Right forelimb (tissue), 1 donor: ENCODE results near the gene FABP3.
"Not testable (repeated sequence)": the region's sequence is repeated elsewhere in the genome, so short reads cannot be mapped to it uniquely, and the experiment has no call there.

Experiments
- DNase-seq: peaks from one replicate; pipeline ENCODE4 v3.0.0-alpha.2; 2018

The FABP3 gene

GRCh38 chr1:31397360-31398095 is 24.7 kb upstream of the FABP3 start:
- no peak for DNase-seq

GRCh38 chr1:31396633-31397351 is 23.9 kb upstream of the FABP3 start:
- no peak for DNase-seq

GRCh38 chr1:31394584-31395193 is 21.8 kb upstream of the FABP3 start:
- DNase-seq: peak; percentile 89

- DNase-seq: no peak
Measured at GRCh38 chr1:31393463-31393862, 20.6 kb upstream of the FABP3 start.

GRCh38 chr1:31390071-31390470 is 17.2 kb upstream of the FABP3 start:
- no peak for DNase-seq

GRCh38 chr1:31389616-31390015 is 16.7 kb upstream of the FABP3 start:
- DNase-seq: no peak

GRCh38 chr1:31387612-31388011 is 14.7 kb upstream of the FABP3 start:
- DNase-seq: no peak

- not testable (repeated sequence) for DNase-seq
Measured at GRCh38 chr1:31386576-31387243, 13.8 kb upstream of the FABP3 start.

- DNase-seq: no peak
Measured at GRCh38 chr1:31383967-31384366, 11.1 kb upstream of the FABP3 start.

GRCh38 chr1:31382379-31382989 is 9.6 kb upstream of the FABP3 start:
- no peak for DNase-seq

- DNase-seq: no peak
Measured at GRCh38 chr1:31381394-31382294, 8.8 kb upstream of the FABP3 start.

GRCh38 chr1:31380181-31380580 is 7.3 kb upstream of the FABP3 start:
- DNase-seq: no peak

GRCh38 chr1:31378001-31378400 is 5.1 kb upstream of the FABP3 start:
- DNase-seq: no peak

GRCh38 chr1:31377364-31377863 is 4.5 kb upstream of the FABP3 start:
- DNase-seq: no peak

GRCh38 chr1:31376375-31377134 is 3.7 kb upstream of the FABP3 start:
- DNase-seq: peak; percentile 80

GRCh38 chr1:31374511-31375196 is 1.8 kb upstream of the FABP3 start:
- DNase-seq: peak; percentile 81

- no peak for DNase-seq
Measured at GRCh38 chr1:31373897-31374486, 1.1 kb upstream of the FABP3 start.

GRCh38 chr1:31372751-31373055 is 173 bp downstream of the FABP3 start:
- no peak for DNase-seq

GRCh38 chr1:31372051-31372450 is 825 bp downstream of the FABP3 start:
- peak; percentile 44 for DNase-seq
